ENCODE measurements around the gene AGBL4. TPM values are rescaled to one million over a fixed set of nuclear protein-coding genes. Genes with fewer than 3 reads are reported as not detected.

The AGBL4 gene
- total RNA-seq, 1 donor from 2014 or later, result not detected

DNA sequence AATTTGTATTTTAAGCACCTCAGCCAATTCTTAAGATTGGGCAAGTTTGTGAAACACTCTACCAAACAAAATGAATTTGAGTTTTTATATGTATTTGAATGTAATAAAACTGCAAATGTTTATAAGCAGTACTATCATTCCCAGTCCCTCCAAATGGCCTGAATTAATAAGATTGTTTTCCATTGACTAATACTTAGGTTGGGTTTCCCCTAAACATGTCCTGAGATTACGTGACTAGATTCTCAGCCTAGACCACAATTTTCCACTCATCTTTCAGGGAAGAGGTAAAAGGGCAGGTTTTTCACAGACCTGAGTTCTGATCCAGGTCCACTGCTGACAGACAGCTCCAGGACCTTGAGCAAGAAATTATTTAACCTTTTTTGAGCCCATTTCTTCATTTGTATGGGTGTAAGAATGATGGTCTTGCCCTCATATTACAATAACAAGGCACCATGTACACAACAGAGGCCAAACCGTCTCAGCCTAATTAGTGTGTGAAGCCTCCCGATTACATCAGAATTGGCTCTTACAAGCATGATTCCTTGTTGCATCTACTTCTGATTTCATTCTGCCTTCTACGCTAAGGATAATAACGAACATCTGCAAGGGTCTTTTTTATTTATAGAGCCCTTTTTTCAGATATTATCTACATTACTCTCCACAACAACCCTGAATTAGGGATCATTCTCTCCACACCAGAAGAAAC is 1298.3 kb downstream of the AGBL4 start:
- no peaks in the 10 kb centered on the region for H3K27me3 Mint-ChIP-seq (ENCODE audit: unreplicated experiment)
- TF ChIP-seq, protein P1, sequence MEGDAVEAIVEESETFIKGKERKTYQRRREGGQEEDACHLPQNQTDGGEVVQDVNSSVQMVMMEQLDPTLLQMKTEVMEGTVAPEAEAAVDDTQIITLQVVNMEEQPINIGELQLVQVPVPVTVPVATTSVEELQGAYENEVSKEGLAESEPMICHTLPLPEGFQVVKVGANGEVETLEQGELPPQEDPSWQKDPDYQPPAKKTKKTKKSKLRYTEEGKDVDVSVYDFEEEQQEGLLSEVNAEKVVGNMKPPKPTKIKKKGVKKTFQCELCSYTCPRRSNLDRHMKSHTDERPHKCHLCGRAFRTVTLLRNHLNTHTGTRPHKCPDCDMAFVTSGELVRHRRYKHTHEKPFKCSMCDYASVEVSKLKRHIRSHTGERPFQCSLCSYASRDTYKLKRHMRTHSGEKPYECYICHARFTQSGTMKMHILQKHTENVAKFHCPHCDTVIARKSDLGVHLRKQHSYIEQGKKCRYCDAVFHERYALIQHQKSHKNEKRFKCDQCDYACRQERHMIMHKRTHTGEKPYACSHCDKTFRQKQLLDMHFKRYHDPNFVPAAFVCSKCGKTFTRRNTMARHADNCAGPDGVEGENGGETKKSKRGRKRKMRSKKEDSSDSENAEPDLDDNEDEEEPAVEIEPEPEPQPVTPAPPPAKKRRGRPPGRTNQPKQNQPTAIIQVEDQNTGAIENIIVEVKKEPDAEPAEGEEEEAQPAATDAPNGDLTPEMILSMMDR (IDR thresholded peaks at IDR 0.05), result no peak
- no peaks in the 10 kb centered on the region for H3K9me3 Mint-ChIP-seq (ENCODE audit: unreplicated experiment)
- no peak for DNase-seq (ENCODE audit: extremely low spot score, unreplicated experiment)
- H3K27ac Mint-ChIP-seq (ENCODE audit: unreplicated experiment), result no peak overlapping the region
- no peaks in the 10 kb centered on the region for H3K36me3 Mint-ChIP-seq (ENCODE audit: unreplicated experiment)
- no peak overlapping the region for H3K4me3 Mint-ChIP-seq (ENCODE audit: unreplicated experiment)
- no peaks in the 10 kb centered on the region for H3K4me1 Mint-ChIP-seq (ENCODE audit: unreplicated experiment)

- Mint-ChIP-seq H3K36me3 (ENCODE audit: unreplicated experiment) (no peaks in the 10 kb centered on the region), H3K9me3 (ENCODE audit: unreplicated experiment) (no peaks in the 10 kb centered on the region), H3K27me3 (ENCODE audit: unreplicated experiment) (no peaks in the 10 kb centered on the region), H3K4me3 (ENCODE audit: unreplicated experiment) (no peak overlapping the region), H3K27ac (ENCODE audit: unreplicated experiment) (no peak overlapping the region), H3K4me1 (ENCODE audit: unreplicated experiment) (no peaks in the 10 kb centered on the region)
- TF ChIP-seq, protein P1 (IDR thresholded peaks at IDR 0.05), result no peak
- no peak for DNase-seq (ENCODE audit: extremely low spot score, unreplicated experiment)
Measured at GRCh38 chr1:48720929-48721328, 1302.8 kb downstream of the AGBL4 start.

DNA sequence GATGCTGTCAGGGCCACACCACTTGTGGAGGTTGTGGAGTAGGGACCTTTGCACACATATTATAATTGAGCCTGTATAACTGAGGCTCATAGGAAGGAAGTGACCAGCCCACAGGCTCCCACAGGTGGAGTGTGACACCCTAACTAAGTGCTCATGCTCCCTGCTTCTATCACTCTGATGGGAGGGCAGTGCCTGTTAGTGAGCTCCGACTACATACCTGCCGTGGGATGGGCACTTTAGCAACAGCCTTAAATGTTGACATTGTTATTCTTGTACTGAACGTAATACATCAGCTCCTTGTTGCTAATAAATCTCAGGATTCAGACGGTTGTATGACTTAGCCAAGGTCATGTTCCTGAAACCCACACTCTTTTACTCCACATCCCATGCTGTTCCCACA is 1305.0 kb downstream of the AGBL4 start:
- H3K36me3 Mint-ChIP-seq (ENCODE audit: unreplicated experiment), result no peaks in the 10 kb centered on the region
- no peak overlapping the region for H3K27ac Mint-ChIP-seq (ENCODE audit: unreplicated experiment)
- H3K9me3 Mint-ChIP-seq (ENCODE audit: unreplicated experiment), result no peaks in the 10 kb centered on the region
- H3K4me1 Mint-ChIP-seq (ENCODE audit: unreplicated experiment), result no peaks in the 10 kb centered on the region
- no peaks in the 10 kb centered on the region for H3K27me3 Mint-ChIP-seq (ENCODE audit: unreplicated experiment)
- H3K4me3 Mint-ChIP-seq (ENCODE audit: unreplicated experiment), result no peak overlapping the region
- DNase-seq (ENCODE audit: extremely low spot score, unreplicated experiment), result no peak
- TF ChIP-seq, protein P1 (IDR thresholded peaks at IDR 0.05), result no peak

- no peak overlapping the region for H3K27ac Mint-ChIP-seq (ENCODE audit: unreplicated experiment)
- H3K9me3 Mint-ChIP-seq (ENCODE audit: unreplicated experiment), result no peaks in the 10 kb centered on the region
- no peak for DNase-seq (ENCODE audit: extremely low spot score, unreplicated experiment)
- H3K27me3 Mint-ChIP-seq (ENCODE audit: unreplicated experiment), result no peaks in the 10 kb centered on the region
- TF ChIP-seq, protein P1 (IDR thresholded peaks at IDR 0.05), result no peak
- no peaks in the 10 kb centered on the region for H3K36me3 Mint-ChIP-seq (ENCODE audit: unreplicated experiment)
- no peak overlapping the region for H3K4me3 Mint-ChIP-seq (ENCODE audit: unreplicated experiment)
- no peaks in the 10 kb centered on the region for H3K4me1 Mint-ChIP-seq (ENCODE audit: unreplicated experiment)
Measured at GRCh38 chr1:48718116-48718630, 1305.6 kb downstream of the AGBL4 start.

DNA sequence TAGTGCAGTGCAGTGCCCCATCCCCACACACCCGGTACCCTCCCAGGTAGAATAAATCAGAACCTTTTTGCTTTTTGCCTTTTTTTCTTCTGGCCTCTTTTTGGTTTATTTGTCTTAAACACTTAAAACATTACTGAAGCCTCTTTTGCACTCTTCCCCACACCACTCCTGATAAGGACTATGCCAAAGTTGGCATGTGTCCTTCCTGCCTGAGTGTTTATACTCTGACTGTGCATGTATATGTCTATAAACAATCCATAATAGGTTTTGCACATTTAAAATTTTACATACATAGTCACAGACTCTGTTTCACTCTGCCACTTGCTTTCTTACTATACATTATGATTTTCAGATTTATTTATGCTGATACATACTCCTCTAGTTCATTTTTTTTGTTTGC is 1306.7 kb downstream of the AGBL4 start:
- Mint-ChIP-seq H3K9me3 (ENCODE audit: unreplicated experiment) (no peaks in the 10 kb centered on the region), H3K4me3 (ENCODE audit: unreplicated experiment) (no peak overlapping the region), H3K36me3 (ENCODE audit: unreplicated experiment) (no peaks in the 10 kb centered on the region), H3K27ac (ENCODE audit: unreplicated experiment) (no peak overlapping the region), H3K27me3 (ENCODE audit: unreplicated experiment) (no peaks in the 10 kb centered on the region), H3K4me1 (ENCODE audit: unreplicated experiment) (no peaks in the 10 kb centered on the region)
- no peak for DNase-seq (ENCODE audit: extremely low spot score, unreplicated experiment)
- TF ChIP-seq, protein P1 (IDR thresholded peaks at IDR 0.05), result no peak

Data from osteocyte (in vitro differentiated cells).